Progenitor cell of endocrine pancreas (in vitro differentiated cells): ENCODE measurements around the gene ART4. TPM values are rescaled to one million over a fixed set of nuclear protein-coding genes. Genes with fewer than 3 reads are reported as not detected.

Experiments used
- DNase-seq: peaks from one replicate; pipeline ENCODE4 v3.0.0; 2021; ENCODE audit warnings: low spot score; ENCODE audit not compliant: unreplicated experiment
- H3K27ac Mint-ChIP-seq: 2 replicates; pipeline ENCODE4 v1.8.0; 2021; ENCODE audit warnings: mild to moderate bottlenecking, moderate library complexity, mixed read lengths
- H3K27me3 Mint-ChIP-seq: 2 replicates; pipeline ENCODE4 v1.8.0; 2021; ENCODE audit warnings: mixed read lengths
- H3K36me3 Mint-ChIP-seq: 2 replicates; pipeline ENCODE4 v1.8.0; 2022; ENCODE audit warnings: mixed read lengths; ENCODE audit not compliant: insufficient read depth
- H3K4me1 Mint-ChIP-seq: 2 replicates; pipeline ENCODE4 v1.8.0; 2021; ENCODE audit warnings: low read depth, mixed read lengths
- H3K4me3 Mint-ChIP-seq: 2 replicates; pipeline ENCODE4 v1.8.0; 2021; ENCODE audit warnings: low read depth, mild to moderate bottlenecking, moderate library complexity, mixed read lengths
- H3K9me3 Mint-ChIP-seq: 2 replicates; pipeline ENCODE4 v1.8.0; 2021; ENCODE audit warnings: low read depth, mixed read lengths
- total RNA-seq: library from RNA; stranded (reverse); gene quantifications from 2 replicates; pipeline ENCODE4 v1.2.1, GENCODE V29; 2021
- TF ChIP-seq, protein P1 (sequence below): fragments of 200-600 bp; sonication (generic); IDR thresholded peaks from one replicate; pipeline ENCODE4 v1.5.0; 2021; ENCODE audit warnings: antibody characterized with exemption, mild to moderate bottlenecking; ENCODE audit not compliant: unreplicated experiment

Gene ART4
- total RNA-seq, 1 donor from 2014 or later = 0.29 TPM

DNA sequence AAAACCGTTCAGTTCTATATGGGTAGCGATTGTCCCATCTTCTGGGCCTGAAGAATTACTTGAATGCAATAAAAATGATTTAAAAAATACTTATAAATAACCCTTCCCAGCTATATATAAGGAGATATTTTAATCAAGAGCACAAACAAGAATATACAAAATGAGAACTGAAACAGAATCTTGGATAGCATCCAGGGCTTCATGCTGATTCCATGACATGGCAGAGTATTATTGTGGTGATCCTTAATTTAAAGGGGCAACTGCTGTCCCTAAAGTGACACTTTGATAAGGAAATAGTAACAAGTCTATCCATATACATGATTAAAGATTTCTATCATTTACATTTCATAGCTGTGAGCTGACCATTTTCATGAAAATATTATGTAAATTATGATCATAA, 58.9 kb downstream of the ART4 start:
- Mint-ChIP-seq H3K4me3 (no peak overlapping the region), H3K4me1 (peaks cover 10% of the 10 kb centered on the region), H3K27me3 (no peaks in the 10 kb centered on the region), H3K9me3 (no peaks in the 10 kb centered on the region), H3K36me3 (peaks cover 24% of the 10 kb centered on the region), H3K27ac (no peak overlapping the region)
- DNase-seq = no peak
- TF ChIP-seq, protein P1, sequence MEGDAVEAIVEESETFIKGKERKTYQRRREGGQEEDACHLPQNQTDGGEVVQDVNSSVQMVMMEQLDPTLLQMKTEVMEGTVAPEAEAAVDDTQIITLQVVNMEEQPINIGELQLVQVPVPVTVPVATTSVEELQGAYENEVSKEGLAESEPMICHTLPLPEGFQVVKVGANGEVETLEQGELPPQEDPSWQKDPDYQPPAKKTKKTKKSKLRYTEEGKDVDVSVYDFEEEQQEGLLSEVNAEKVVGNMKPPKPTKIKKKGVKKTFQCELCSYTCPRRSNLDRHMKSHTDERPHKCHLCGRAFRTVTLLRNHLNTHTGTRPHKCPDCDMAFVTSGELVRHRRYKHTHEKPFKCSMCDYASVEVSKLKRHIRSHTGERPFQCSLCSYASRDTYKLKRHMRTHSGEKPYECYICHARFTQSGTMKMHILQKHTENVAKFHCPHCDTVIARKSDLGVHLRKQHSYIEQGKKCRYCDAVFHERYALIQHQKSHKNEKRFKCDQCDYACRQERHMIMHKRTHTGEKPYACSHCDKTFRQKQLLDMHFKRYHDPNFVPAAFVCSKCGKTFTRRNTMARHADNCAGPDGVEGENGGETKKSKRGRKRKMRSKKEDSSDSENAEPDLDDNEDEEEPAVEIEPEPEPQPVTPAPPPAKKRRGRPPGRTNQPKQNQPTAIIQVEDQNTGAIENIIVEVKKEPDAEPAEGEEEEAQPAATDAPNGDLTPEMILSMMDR = no peak

DNA sequence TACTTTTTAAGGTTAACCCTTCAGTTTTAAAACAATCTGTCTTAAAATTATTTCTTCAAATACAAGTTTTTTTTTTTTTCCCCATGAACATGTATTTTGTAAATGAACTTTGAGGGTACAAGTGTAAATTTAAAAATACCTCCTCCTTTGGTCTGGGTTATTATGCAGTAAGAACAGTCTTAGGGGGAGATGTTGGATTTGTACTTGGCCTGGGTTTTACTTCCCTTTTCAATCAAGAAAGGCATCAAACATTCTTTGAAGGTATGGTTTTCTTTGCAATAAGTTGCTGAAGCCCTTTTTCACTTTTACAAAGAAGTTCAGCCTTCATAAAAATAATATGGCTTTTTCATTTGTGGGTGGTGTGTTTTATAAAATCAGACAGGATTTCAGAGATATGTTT, 60.6 kb downstream of the ART4 start:
- Mint-ChIP-seq H3K4me1 (peaks cover 15% of the 10 kb centered on the region), H3K9me3 (no peaks in the 10 kb centered on the region), H3K27me3 (no peaks in the 10 kb centered on the region), H3K36me3 (peaks cover 15% of the 10 kb centered on the region), H3K27ac (no peak overlapping the region), H3K4me3 (no peak overlapping the region)
- DNase-seq = no peak
- TF ChIP-seq, protein P1 = no peak

DNA sequence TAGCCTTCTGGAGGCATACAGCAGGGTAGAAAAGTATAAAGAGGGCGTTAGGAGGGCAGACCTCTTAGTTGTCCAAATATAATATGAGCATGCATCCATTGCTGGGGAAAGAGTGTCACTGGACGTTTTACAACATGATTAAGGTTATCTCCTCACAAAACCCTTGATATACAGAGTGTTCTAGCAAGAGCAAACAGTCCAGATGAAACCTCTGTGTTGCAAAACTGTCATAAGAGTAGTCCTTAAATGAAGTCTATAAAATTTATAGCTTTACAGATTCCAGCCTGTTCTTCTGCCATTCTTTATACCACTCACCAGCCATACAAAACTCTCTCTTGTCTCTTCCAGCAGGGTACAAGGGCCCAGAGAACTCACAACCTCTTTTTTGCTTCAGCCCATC, 61.8 kb downstream of the ART4 start:
- TF ChIP-seq, protein P1 = no peak
- Mint-ChIP-seq H3K4me3 (no peak overlapping the region), H3K27me3 (no peaks in the 10 kb centered on the region), H3K9me3 (no peaks in the 10 kb centered on the region), H3K36me3 (peaks cover 6% of the 10 kb centered on the region), H3K4me1 (peaks cover 26% of the 10 kb centered on the region), H3K27ac (no peak overlapping the region)
- DNase-seq = no peak

DNA sequence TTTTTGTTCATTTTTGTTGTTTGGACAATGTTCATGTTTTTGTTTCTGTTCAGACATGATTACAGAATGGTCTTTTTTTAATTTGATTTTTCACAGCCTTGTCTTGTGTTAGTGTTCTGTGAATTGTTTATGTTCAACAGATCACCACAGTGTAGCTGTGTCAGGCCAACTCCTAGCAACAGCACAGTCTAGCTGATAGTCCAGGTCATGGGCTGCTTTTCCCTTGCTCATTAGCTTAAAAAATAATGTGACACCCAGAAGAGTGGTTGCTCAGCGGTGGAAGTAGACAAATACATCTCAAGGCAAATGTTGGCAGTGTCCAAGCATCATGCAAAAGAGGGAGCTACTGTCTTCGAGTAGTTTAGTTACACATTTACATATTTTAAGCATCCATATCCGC, 62.5 kb downstream of the ART4 start:
- Mint-ChIP-seq H3K4me1 (peaks cover 33% of the 10 kb centered on the region), H3K36me3 (peaks cover 4% of the 10 kb centered on the region), H3K27ac (no peak overlapping the region), H3K4me3 (no peak overlapping the region), H3K27me3 (no peaks in the 10 kb centered on the region), H3K9me3 (no peaks in the 10 kb centered on the region)
- no peak for DNase-seq
- TF ChIP-seq, protein P1 = no peak

DNA sequence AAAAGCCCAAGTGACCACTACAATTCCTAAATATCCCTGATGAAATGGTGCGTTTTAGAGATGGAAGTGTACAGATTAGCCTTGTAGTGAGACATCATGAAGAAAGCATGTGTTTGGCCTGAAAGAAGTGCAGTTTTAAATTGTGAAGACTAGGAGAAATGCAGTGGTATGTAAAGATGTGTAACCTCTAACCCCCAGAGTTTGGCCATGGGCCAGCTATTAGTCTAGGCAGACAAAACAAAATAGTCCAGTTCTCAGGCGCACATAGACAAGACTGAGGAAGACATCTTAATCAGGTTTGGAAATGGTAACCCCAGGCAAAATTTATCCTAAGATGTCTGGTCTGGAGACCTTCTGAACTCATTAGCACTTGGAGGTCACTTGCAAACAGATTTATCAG, 63.5 kb downstream of the ART4 start:
- no peak for DNase-seq
- H3K27me3 Mint-ChIP-seq = no peaks in the 10 kb centered on the region
- H3K9me3 Mint-ChIP-seq = no peaks in the 10 kb centered on the region
- H3K36me3 Mint-ChIP-seq = peaks cover under 1% of the 10 kb centered on the region
- no peak overlapping the region for H3K27ac Mint-ChIP-seq
- H3K4me3 Mint-ChIP-seq = no peak overlapping the region
- peaks cover 42% of the 10 kb centered on the region for H3K4me1 Mint-ChIP-seq
- TF ChIP-seq, protein P1 = no peak
